ENCODE results near the gene PLCD3. TPM values are rescaled to one million over a fixed set of nuclear protein-coding genes. Genes with fewer than 3 reads are reported as not detected.

Gene PLCD3
- polyA plus RNA-seq, 1 donor from 2014 or later, result 1.3 TPM

- Histone ChIP-seq H2AFZ (ENCODE audit: low read depth, low read length) (no peak overlapping the region), H3K27me3 (ENCODE audit: insufficient read depth, low read depth, low read length) (no peaks in the 10 kb centered on the region), H3K4me2 (ENCODE audit: low read length) (no peak overlapping the region), H4K20me1 (ENCODE audit: insufficient read depth) (no peaks in the 10 kb centered on the region), H3K27ac (ENCODE audit: low read length) (no peak overlapping the region), H3K79me2 (replicated peaks; ENCODE audit: insufficient read depth, low read length) (no peaks in the 10 kb centered on the region), H3K4me3 (ENCODE audit: low read length) (no peak overlapping the region), H3K36me3 (ENCODE audit: insufficient read depth, low read length) (no peaks in the 10 kb centered on the region), H3K9me2 (ENCODE audit: insufficient read depth, low read length) (no peaks in the 10 kb centered on the region), H3K9ac (ENCODE audit: low read length) (no peak overlapping the region), H3K9me3 (ENCODE audit: low read length) (no peaks in the 10 kb centered on the region), H3F3A (ENCODE audit: insufficient read depth, low read length, poor library complexity, severe bottlenecking) (no peaks in the 10 kb centered on the region)
- TF ChIP-seq EP300 (conservative IDR thresholded peaks at IDR 0.05; ENCODE audit: poor library complexity, severe bottlenecking) (no peak), CTCF (IDR thresholded peaks at IDR 0.05; ENCODE audit: poor library complexity, severe bottlenecking) (no peak), TAF1 (IDR thresholded peaks at IDR 0.05; ENCODE audit: low read depth) (no peak)
Observed at GRCh38 chr17:45119964-45120363, 12.4 kb downstream of the PLCD3 start.

- no peaks in the 10 kb centered on the region for H4K20me1 ChIP-seq (ENCODE audit: insufficient read depth)
- H3K79me2 ChIP-seq (replicated peaks; ENCODE audit: insufficient read depth, low read length), result no peaks in the 10 kb centered on the region
- no peak overlapping the region for H2AFZ ChIP-seq (ENCODE audit: low read depth, low read length)
- H3K36me3 ChIP-seq (ENCODE audit: insufficient read depth, low read length), result no peaks in the 10 kb centered on the region
- no peak overlapping the region for H3K27ac ChIP-seq (ENCODE audit: low read length)
- no peaks in the 10 kb centered on the region for H3K9me3 ChIP-seq (ENCODE audit: low read length)
- H3K4me2 ChIP-seq (ENCODE audit: low read length), result no peak overlapping the region
- H3K9ac ChIP-seq (ENCODE audit: low read length), result no peak overlapping the region
- H3F3A ChIP-seq (ENCODE audit: insufficient read depth, low read length, poor library complexity, severe bottlenecking), result no peaks in the 10 kb centered on the region
- TF ChIP-seq RAD21 (conservative IDR thresholded peaks at IDR 0.05), result no peak
- no peak for TF ChIP-seq CTCF (IDR thresholded peaks at IDR 0.05; ENCODE audit: poor library complexity, severe bottlenecking)
- no peak for TF ChIP-seq TAF1 (IDR thresholded peaks at IDR 0.05; ENCODE audit: low read depth)
- TF ChIP-seq POLR2AphosphoS5 (IDR thresholded peaks at IDR 0.05), result no peak
- no peak for TF ChIP-seq EZH2 (IDR thresholded peaks at IDR 0.05; ENCODE audit: borderline replicate concordance, insufficient read depth, low read length, poor library complexity, severe bottlenecking)
- TF ChIP-seq EP300 (conservative IDR thresholded peaks at IDR 0.05; ENCODE audit: poor library complexity, severe bottlenecking), result no peak
- TF ChIP-seq MXI1 (conservative IDR thresholded peaks at IDR 0.05; ENCODE audit: poor library complexity, severe bottlenecking), result no peak
- TF ChIP-seq REST (IDR thresholded peaks at IDR 0.05; ENCODE audit: borderline replicate concordance), result no peak
- TF ChIP-seq SMC3 (conservative IDR thresholded peaks at IDR 0.05; ENCODE audit: poor library complexity), result no peak
- no peaks in the 10 kb centered on the region for H3K27me3 ChIP-seq (ENCODE audit: insufficient read depth, low read depth, low read length)
- H3K9me2 ChIP-seq (ENCODE audit: insufficient read depth, low read length), result no peaks in the 10 kb centered on the region
- no peak overlapping the region for H3K4me3 ChIP-seq (ENCODE audit: low read length)
Observed at GRCh38 chr17:45118691-45119090, 13.6 kb downstream of the PLCD3 start.
